HG03039 (cell line): Measurements from ENCODE around the gene GALNT11.

Experiments
- ATAC-seq: cut with Tn5 transposase; IDR thresholded peaks from one replicate; pipeline ENCODE4 v1.9.1; 2021; ENCODE audit warnings: mild to moderate bottlenecking, moderate library complexity; ENCODE audit not compliant: unreplicated experiment

The GALNT11 gene

DNA sequence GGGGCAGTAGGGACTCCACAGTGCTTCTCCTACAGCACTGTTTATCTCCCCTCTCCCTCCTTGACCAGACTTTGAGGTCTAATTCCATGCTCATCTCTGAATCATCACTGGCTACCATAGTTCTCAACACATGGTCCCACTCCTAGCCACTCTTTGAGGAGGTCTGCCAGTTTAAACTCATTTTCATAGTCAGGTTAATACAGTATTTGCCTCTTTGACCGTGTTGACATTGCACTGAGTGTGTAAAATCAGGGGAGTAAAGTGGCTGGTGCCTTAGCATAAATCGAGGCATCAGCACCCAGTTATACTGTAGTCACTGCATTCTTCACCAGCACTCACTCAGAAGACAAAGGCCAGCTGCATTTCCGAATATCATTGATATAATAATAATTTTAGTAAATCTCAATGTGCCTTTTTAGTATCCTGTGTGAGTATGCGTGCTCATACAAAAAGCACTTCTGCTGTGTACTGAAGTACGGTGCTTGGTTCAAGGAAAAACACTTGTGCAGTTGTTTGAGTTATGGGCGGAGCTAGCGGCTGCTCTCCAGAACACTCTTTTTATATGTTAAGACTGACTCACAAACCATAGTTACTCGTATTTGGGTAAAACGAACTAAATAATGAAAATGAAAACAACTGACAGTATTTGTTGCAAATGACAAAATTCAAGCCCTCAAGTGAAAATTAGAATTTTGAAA is 89.7 kb downstream of the GALNT11 start:
- ATAC-seq = no peak

DNA sequence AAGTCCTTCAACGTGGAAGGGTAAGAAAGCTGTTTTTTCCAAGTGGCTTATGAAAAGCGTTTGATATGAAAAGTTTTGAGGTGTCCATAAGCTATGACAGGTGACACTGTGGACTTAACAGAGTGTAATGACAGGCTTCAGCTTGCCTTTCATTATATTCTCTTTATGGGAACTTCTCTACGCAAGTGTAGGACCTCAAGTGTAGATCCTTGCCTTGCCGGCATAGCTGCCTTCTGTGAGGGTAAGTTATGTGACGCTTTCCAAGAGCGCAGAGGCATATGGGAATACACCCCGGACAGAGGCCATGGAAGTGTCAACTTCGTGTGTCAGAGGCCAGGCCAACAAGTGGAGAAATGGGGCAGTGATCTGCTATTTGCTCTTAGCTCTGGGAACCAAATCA is 91.9 kb downstream of the GALNT11 start:
- ATAC-seq = no peak

DNA sequence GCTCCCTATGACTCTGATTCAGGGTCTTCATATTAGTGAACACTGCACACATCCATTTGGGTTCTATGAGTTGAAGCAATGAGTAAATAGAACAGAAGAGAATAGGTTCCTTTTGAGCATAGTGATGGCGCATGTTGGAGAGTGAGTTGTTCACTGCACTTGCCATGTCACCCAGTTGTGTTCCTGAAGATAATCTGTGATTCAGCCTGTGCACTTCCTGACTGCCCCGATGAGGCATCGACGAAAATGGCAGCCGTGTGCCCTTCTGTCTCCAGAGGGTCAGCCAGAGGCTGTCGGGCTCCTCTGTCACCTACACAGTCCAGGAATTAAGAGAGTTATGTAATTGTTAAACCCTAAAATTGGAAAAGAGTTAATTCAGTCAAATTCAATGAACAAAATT is 94.7 kb downstream of the GALNT11 start:
- ATAC-seq = no peak

DNA sequence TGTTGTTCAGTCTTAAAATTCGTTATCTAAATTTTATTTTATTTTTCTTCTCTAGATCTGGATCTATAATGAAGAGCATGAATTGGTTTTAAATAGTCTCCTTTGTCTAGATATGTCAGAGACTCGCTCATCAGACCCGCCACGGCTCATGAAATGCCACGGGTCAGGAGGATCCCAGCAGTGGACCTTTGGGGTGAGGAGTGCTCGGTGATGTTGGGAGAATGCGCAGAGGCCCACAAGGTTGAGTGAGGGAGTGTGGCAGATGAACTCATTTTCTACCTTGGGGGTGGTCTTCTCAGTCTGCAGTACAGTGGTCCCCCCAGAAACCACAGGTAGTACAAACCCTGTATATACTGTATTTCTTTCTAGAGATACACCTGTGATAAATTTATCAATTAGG is 95.3 kb downstream of the GALNT11 start:
- ATAC-seq = no peak

DNA sequence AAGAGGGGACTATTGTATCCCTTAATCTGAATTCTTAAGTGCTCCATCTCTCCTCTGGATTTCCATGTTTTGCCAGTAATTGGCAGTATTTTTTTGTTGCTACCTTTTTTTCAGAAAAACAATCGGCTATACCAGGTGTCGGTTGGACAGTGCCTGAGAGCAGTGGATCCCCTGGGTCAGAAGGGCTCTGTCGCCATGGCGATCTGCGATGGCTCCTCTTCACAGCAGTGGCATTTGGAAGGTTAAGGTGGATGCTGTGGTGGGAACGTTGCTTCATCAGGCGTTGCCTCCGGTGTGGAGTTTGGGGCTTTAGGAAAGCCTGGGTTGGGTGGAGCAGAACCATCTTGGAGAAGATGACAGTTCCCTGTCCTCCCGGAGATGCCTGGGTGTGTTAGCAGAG is 96.0 kb downstream of the GALNT11 start:
- ATAC-seq = no peak

DNA sequence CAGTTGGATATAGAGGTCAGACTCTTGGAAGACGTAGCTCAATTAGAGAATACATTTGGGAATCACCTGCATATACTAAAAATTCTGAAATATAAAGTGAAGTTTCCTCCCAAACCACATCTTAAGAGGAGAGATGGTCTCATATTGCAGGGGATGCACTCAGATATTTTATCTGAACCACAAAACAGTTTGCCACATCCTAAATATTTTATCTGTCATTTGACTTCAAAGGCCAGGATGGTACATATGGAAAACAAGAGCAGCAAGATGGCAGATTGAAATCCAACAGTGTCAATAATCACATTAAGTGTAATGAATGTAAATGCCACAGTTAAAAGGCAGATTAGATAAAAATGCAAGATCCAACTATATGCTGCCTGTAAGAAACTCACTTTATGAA is 97.1 kb downstream of the GALNT11 start:
- no peak for ATAC-seq

DNA sequence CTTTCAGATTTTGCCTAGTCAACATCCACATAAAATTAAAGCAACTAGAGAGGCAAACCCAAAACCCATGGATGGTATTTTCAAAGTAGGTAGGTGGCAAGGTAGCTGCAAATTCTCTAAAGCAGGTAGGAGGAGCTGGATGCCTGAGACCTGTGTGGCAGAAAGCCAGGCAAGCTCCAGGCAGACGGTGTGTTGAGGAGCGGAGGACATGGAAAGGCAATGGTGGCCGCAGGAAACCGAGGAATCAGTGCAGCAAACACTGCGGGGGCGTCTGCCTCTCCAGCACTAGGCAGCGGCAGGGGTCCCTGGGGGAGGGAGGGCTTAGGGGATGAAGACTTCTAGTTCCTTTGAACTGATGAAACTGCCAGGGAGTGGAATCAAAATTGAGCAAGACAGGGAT is 101.3 kb downstream of the GALNT11 start:
- no peak for ATAC-seq

DNA sequence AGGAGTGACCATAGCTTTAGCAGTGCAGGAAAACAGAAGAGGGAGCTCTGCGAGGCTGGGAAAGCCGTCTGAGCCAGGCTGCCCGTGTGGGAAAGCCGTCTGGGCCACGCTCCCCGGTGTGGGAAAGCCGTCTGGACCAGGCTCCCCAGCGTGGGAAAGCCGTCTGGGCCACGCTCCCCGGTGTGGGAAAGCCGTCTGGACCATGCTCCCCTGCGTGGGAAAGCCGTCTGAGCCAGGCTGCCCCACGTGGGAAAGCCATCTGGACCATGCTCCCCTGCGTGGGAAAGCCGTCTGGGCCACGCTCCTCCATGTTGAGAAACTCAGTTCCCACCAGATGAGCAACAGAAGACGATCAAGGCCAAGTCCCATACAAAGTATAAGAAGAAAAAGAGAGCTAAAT is 101.8 kb downstream of the GALNT11 start:
- ATAC-seq = no peak

DNA sequence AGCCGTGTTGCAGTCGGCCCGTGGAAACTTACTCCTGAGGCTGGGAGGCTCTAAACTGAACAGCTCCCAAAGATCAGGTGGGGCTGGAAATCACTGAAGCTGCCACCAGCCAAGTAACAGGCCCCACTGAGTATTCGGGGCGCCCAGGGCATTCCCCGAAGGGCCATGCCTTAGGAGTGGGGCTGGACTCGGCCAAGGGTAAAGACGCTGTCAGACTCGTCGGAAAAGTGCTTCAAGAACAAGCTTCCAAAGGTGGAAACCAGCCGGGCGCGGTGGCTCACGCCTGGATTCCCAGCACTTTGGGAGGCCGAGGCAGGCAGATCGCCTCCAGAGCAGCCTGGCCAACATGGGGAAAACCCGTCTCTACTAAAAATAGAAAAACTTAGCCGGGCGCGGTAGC is 102.8 kb downstream of the GALNT11 start:
- ATAC-seq = no peak

DNA sequence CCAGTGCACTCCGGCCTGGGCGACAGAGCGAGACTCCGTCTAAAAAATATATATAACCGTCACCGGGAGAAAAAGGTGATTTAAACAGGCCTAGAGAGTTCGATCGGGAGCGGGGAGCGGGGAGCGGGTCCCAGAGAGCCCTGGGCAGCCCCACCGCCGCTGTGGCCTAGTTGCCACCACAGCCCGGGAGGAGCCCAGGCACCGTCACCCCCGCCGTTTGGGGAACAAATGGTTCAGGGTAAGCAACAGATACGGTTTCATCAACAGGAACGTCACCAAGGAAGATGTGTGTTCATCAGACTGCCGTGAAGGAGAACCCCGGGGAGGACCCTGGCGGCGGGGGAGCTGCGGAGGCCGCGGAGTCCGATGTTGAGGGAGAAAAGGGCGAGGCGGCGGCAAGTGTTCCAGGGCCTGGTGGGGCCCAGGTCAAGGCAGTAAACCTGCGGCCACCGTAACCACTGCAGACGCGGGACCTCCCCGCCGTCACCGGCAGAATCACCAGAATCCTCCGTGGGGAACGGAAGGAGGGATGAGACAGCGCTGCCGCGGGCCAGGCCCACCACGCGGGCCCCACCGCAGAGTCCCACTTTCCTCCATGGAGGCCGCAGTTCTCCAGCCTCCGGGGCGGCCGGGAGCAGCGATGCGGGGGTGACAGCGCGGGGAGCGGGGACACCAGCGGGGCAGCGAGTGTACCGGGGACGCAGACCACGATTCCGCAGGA is 103.4 kb downstream of the GALNT11 start:
- no peak for ATAC-seq

DNA sequence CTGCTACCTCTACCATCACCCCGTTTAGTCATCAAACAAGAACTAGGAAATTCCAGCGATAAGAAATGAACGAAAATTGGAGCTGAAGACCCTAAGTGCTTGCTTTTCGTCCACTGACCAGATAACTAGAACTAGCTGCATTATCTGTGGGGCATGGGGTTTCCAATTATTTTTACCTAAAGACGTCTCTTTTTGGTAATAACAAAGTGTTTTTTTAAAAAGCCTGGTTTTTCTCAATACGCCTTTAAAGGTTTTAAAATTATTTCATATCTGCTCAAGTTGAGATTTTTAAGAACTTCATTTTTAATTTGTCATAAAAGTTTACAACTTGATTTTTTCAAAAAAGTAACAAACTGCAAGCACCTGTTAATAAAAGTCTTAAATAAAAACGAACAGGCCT is 104.2 kb downstream of the GALNT11 start:
- no peak for ATAC-seq

DNA sequence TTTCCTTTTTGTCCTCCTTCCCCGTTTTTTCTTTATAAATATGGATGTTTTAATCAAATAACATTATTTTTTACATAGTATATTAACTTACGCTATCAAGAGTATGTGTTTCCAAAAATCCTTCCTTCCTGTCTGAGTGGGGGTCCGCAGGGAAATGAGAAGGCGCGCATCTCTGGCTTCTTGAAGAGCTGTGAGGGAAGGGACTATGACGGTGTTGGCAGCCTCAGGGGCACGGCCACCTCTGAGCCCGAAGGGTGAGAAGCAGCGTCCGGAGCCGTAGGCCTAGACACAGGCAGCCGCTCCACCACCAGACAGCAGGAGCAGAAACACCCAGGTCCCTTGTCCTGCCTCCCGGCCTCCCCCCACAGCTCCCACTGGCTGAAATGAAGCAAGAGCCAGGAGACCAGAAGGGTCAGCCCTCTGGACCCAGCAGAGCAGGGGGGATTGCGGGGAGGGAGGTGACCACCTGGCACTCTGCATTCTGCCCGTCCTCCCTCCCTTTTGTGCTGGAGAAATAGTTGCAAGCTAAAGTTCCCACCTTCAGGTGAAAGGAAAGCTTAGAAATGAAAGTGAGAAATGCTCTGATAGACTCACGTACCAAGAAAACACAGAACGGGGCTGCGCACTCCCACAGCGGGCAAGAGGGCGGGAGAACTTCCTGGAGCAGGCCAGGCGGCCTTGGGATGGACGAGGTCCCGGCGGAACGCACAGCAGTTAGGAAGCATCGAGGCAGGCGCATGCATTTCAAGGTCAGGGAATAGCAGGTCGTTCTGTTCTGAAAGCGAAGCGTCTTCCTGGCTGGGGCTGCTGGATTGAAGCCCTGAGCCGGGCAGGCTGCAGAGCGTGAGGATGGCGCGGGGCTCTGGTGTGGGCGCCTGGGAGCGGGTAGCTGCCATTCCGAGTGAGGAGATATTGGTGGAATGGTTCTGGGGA is 105.5 kb downstream of the GALNT11 start:
- no peak for ATAC-seq

DNA sequence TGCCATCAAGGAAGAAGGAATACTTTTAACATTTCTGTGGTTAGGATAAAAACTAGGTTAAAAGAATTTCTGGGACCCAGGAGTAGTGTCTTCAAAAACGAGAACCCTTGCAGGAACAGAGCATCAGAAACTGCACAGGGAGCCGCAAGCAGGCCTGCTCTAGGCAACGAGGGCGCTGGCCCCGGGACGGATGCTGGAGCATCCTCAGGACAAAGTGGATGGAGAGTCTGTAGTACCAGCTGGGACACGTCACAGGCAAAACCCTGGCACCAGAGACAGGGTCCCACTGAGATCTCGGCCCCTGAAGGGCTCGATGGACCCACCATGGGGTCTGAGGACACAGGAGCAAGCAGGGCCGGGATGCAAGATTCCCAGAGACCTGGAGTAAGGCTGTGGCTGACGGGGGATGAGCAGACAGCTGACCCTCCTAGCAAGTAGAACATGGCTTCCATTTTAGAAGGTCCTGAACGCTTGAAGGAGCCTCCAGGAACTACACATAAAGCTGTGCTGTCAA is 106.6 kb downstream of the GALNT11 start:
- ATAC-seq = no peak

DNA sequence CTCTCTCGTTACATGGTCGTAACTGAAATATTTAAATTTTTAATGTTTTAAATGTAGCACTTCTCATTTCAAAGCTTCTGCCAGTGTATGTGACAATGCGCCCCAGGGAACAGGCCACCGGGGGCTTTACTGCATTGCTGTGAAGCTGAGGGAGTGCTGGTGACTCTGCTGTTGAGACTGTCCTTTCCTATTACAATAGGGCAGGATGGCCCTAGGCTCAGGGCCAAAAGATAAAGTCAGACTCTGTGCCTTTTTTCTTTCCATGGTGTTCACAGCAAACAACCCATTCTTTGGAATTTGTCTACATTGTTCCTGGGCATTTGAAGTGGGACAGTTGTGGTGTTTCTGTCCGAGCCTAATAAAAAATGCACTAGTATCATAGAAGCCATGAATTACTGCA is 107.3 kb downstream of the GALNT11 start:
- ATAC-seq = no peak

DNA sequence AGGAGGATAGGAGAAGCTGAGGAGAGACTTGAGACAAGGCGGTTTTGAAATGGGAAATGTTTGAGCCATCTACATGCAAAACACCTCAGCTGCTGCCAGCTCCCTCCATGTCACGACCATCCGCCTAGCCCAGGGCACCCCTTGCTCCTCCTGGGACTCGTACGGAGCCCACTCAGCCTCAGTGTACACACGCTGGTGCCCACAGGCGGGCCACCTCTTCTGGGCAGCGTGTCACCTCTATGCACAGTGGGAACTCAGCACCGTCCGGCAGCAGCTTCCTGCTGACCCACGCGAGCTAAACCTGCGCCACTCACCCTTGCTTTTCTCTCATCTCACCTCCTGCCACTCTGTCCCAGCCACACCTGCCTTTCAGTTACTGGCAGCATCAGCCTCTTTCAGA is 108.3 kb downstream of the GALNT11 start:
- no peak for ATAC-seq

DNA sequence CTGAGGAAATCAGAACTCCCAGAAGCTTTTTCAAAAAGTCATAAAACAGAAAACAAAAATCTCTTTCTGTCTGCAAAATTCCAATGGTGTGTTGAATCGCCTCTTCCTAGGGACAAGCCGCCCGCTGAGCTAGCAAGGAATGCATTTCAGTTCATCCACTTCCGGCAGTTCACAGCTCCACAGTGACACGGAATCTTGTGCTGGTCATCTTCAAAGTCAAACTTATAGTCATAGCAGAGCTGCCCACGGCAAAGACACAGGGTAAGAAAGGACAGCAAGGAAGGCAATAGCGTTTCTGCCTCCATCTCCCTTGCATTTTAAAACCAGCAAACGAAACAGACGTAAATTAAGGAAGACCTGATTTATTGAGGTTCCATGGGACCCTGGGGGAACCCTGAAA is 111.2 kb downstream of the GALNT11 start:
- no peak for ATAC-seq

DNA sequence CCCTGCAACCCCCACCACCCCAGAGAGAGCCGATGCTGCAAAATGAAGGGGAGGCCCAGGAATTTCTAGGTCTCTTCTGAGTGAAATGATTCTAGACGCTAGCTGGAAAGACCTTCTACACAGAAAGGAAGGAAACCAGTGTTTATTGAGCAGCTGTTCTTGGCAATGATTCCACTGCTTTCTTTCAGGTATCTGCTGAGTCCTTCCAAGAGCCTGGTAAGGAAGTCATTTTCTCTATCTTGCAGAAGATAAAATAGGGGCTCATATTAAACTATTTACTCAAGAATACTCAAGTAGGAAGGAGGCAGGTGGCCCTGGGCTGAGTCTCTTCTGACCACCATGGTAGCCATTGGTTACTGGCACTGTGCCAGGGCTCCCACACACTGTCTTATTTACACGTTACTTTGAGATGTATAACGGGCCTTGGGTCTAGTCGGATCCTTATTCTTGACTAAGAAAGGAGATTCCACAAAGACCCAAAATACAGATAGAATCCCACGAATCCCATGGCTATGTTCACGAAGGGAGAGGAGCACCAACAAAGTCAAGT is 112.1 kb downstream of the GALNT11 start:
- no peak for ATAC-seq

DNA sequence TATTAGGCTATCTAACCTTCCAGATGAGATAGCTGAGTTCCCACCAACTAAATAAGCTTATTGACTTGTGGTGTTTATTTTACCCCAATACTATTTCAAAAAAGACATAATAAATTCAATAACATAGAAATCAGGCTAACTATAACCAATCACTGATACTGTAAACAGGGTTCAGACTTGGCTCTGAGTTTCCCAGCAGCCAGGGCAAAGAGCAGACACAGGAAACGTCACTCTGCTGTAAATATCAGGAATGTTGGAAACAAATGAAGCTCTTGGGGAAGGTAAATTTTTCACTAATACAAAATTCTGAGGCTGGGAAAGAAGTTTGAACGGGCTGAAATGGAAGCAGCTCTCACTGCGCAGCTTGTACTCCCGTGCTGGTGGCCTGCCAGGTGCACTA is 114.6 kb downstream of the GALNT11 start:
- no peak for ATAC-seq

DNA sequence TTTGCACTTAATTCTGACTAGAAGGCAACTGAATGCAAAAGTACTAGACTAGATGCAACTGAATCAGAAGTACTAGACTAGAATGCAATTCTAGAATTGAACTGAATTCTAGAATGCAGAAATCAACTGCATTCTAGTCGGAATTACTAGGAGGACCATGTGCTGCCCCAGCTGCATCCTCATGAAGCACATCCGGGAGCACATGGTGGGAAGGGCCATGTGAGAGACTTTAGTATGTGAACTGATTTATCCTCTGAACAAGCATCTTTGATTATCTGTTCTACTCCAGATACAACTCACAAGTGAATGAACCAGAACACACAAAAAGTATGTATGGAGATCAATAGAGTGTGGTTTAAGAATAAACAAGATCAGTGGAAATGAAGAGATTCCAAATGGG is 115.1 kb downstream of the GALNT11 start:
- no peak for ATAC-seq

DNA sequence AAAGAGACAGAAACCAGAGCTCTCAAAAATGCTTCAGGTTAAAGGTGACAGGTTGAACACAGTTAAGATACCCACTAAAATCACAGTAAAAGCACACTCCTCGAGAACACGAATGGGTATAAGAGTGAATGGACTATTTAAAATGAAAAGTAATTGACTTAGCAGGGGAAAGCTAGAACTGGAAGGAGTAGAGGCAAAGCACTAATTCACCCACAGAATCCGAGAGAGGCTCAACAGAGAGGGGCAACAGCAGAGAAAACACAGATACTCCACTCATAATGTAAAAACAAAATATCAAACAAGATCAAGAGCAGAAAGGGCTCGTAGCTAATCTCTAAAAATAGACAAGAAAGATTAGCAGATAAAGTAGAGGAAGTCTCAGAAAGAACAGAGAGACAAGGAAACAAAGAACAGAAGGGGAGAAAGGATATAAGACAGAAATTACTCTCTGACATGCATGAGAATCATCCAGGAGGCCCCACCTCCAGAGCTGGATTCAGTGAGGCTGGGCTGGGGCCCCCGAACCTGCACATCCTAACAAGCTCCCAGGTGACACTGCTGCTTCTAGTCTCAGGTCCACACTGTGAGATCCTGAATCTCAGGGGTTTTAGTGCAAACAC is 117.6 kb downstream of the GALNT11 start:
- no peak for ATAC-seq
